MV-4-11 (cell line): Measurements from ENCODE around the gene RBM33.

Experiments
- DNase-seq: peaks from one replicate; lab custom pipeline; 2025; lab: John Stamatoyannopoulos, UW

The RBM33 gene

GRCh38 chr7:155796381-155797261, 152.2 kb downstream of the RBM33 start:
- no peak for DNase-seq

- DNase-seq = no peak
Measured at GRCh38 chr7:155797262-155798250, 153.1 kb downstream of the RBM33 start.

- peak; percentile 66 for DNase-seq
Measured at GRCh38 chr7:155798673-155799439, 154.4 kb downstream of the RBM33 start.

- DNase-seq = no peak
Measured at GRCh38 chr7:155799514-155799913, 155.1 kb downstream of the RBM33 start.

- DNase-seq = no peak
Measured at GRCh38 chr7:155800301-155800700, 155.8 kb downstream of the RBM33 start.

- DNase-seq = no peak
Measured at GRCh38 chr7:155800741-155801267, 156.3 kb downstream of the RBM33 start.

GRCh38 chr7:155802291-155802690, 157.8 kb downstream of the RBM33 start:
- DNase-seq = no peak

GRCh38 chr7:155802906-155803417, 158.5 kb downstream of the RBM33 start:
- DNase-seq = no peak

GRCh38 chr7:155803418-155804376, 159.2 kb downstream of the RBM33 start:
- peak; percentile 48 for DNase-seq

- DNase-seq = no peak
Measured at GRCh38 chr7:155804431-155804831, 160.0 kb downstream of the RBM33 start.

GRCh38 chr7:155804897-155805825, 160.7 kb downstream of the RBM33 start:
- DNase-seq = peak; percentile 64

- no peak for DNase-seq
Measured at GRCh38 chr7:155805826-155806095, 161.3 kb downstream of the RBM33 start.

GRCh38 chr7:155806096-155806871, 161.8 kb downstream of the RBM33 start:
- DNase-seq = no peak

- DNase-seq = no peak
Measured at GRCh38 chr7:155807065-155807671, 162.7 kb downstream of the RBM33 start.

- DNase-seq = no peak
Measured at GRCh38 chr7:155807789-155808548, 163.5 kb downstream of the RBM33 start.

- DNase-seq = no peak
Measured at GRCh38 chr7:155808549-155809331, 164.3 kb downstream of the RBM33 start.
